Glutamatergic neuron (in vitro differentiated cells): ENCODE data around the gene HERC4. TPM values are rescaled to one million over a fixed set of nuclear protein-coding genes. Genes with fewer than 3 reads are reported as not detected.

ENCODE experiments used
- DNase-seq: peaks from one replicate; pipeline ENCODE4 v3.0.0; 2022
- H3K27ac Mint-ChIP-seq: one replicate; pipeline ENCODE4 v1.8.0; 2020; ENCODE audit warnings: mild to moderate bottlenecking, mixed read lengths, inconsistent platforms; ENCODE audit not compliant: unreplicated experiment
- H3K27me3 Mint-ChIP-seq: one replicate; pipeline ENCODE4 v1.8.0; 2020; ENCODE audit warnings: mild to moderate bottlenecking, moderate library complexity, mixed read lengths, inconsistent platforms; ENCODE audit not compliant: unreplicated experiment
- H3K36me3 Mint-ChIP-seq: one replicate; pipeline ENCODE4 v1.8.0; 2020; ENCODE audit warnings: mild to moderate bottlenecking, mixed read lengths, inconsistent platforms; ENCODE audit not compliant: unreplicated experiment
- H3K4me1 Mint-ChIP-seq: one replicate; pipeline ENCODE4 v1.8.0; 2020; ENCODE audit warnings: mild to moderate bottlenecking, low read depth, mixed read lengths, inconsistent platforms; ENCODE audit not compliant: unreplicated experiment
- H3K4me3 Mint-ChIP-seq: one replicate; pipeline ENCODE4 v1.8.0; 2020; ENCODE audit warnings: mild to moderate bottlenecking, mixed read lengths, inconsistent platforms; ENCODE audit not compliant: unreplicated experiment
- H3K9me3 Mint-ChIP-seq: one replicate; pipeline ENCODE4 v1.8.0; 2020; ENCODE audit warnings: mild to moderate bottlenecking, moderate library complexity, mixed read lengths, inconsistent platforms; ENCODE audit not compliant: unreplicated experiment
- total RNA-seq: library from RNA; stranded (reverse); fragmentation: NEBNext Ultra II Directional; extraction: Animal tissue kit (Norgen Biotek cat#: 25700); gene quantifications from one replicate; pipeline ENCODE4 v1.2.1, GENCODE V29; 2021; ENCODE audit not compliant: unreplicated experiment
- TF ChIP-seq, protein P1 (sequence below): fragments of 200-600 bp; sonication (generic); IDR thresholded peaks from one replicate; pipeline ENCODE4 v1.5.0; 2021; ENCODE audit not compliant: partially characterized antibody, unreplicated experiment

HERC4 gene
- total RNA-seq, 1 donor from 2014 or later = 39.5 TPM

DNA sequence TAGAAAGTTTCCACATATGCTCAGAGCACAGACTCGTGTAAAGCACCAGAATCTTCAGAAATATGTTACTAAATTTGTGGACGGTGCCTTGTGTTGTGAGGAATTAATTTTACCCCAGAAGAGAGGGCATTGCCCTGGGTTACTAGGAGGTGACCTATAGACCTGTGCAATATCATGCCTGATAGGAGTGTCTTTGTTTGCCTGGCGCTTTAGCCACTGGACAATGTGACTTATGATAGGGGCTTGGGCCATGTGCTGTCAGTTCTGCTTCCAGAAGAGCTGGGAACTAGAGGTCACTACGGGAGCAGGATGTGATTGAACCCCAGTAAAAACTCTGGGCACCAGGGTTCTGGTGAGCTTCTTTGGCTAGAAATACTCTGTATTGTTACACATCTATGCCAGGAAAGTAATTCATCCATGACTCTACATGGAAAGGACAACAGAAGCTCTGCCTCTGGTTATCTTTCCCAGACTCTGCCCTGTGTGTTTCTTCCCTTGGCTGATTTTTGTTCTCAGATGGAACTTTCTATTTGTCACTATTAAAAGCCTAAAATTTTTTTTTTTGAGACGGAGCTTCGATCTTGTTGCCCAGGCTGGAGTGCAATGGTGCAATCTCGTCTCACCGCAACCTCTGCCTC lies 115.1 kb downstream of the HERC4 start:
- no peak for DNase-seq
- Mint-ChIP-seq H3K9me3 (no peaks in the 10 kb centered on the region), H3K4me1 (no peaks in the 10 kb centered on the region), H3K36me3 (no peaks in the 10 kb centered on the region), H3K4me3 (no peak overlapping the region), H3K27me3 (no peaks in the 10 kb centered on the region), H3K27ac (no peak overlapping the region)
- TF ChIP-seq, protein P1, sequence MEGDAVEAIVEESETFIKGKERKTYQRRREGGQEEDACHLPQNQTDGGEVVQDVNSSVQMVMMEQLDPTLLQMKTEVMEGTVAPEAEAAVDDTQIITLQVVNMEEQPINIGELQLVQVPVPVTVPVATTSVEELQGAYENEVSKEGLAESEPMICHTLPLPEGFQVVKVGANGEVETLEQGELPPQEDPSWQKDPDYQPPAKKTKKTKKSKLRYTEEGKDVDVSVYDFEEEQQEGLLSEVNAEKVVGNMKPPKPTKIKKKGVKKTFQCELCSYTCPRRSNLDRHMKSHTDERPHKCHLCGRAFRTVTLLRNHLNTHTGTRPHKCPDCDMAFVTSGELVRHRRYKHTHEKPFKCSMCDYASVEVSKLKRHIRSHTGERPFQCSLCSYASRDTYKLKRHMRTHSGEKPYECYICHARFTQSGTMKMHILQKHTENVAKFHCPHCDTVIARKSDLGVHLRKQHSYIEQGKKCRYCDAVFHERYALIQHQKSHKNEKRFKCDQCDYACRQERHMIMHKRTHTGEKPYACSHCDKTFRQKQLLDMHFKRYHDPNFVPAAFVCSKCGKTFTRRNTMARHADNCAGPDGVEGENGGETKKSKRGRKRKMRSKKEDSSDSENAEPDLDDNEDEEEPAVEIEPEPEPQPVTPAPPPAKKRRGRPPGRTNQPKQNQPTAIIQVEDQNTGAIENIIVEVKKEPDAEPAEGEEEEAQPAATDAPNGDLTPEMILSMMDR = no peak

DNA sequence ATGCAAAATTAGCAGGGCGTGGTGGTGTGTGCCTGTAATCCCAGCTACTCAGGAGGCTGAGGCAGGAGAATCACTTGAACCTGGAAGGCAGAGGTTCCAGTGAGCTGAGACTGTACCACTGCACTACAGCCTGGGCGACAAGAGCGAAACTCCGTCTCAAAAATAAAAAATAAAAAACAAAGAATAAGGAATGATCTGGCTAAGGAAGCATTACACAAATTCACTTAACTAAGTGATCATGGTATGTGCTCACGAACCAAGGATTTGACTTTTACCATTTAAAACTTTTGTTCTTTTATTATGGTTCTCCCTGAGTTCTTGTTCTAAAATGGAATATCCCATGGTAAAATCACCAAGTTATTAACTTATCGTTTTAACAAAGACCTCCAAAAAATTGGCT lies 119.5 kb downstream of the HERC4 start:
- Mint-ChIP-seq H3K4me3 (no peak overlapping the region), H3K9me3 (no peaks in the 10 kb centered on the region), H3K27me3 (no peaks in the 10 kb centered on the region), H3K36me3 (no peaks in the 10 kb centered on the region), H3K27ac (no peak overlapping the region), H3K4me1 (no peaks in the 10 kb centered on the region)
- no peak for DNase-seq
- TF ChIP-seq, protein P1 = no peak

DNA sequence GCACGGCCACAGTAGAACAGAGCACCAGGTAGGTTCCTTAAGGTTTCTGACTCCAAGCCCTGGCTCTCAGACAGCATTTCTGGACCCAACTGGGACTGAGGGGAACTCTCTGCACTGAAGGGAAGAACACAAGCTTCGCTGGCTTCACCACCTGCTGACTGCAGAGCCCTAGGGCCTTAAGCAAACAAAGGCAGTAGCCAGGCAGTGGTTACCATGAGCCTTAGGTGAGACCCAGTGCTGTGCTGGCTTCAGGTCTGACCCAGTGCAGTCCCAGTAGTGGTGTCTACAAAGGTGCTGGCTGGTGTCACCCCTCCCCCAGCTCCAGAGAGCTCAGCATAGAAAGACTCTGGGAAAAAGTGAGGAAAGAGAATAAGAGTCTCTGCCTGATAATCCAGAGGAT lies 131.2 kb downstream of the HERC4 start:
- DNase-seq = no peak
- no peak overlapping the region for H3K4me3 Mint-ChIP-seq
- H3K36me3 Mint-ChIP-seq = peaks cover 11% of the 10 kb centered on the region
- TF ChIP-seq, protein P1 = no peak
- no peak overlapping the region for H3K27ac Mint-ChIP-seq
- peaks cover 3% of the 10 kb centered on the region for H3K27me3 Mint-ChIP-seq
- no peaks in the 10 kb centered on the region for H3K4me1 Mint-ChIP-seq
- no peaks in the 10 kb centered on the region for H3K9me3 Mint-ChIP-seq

DNA sequence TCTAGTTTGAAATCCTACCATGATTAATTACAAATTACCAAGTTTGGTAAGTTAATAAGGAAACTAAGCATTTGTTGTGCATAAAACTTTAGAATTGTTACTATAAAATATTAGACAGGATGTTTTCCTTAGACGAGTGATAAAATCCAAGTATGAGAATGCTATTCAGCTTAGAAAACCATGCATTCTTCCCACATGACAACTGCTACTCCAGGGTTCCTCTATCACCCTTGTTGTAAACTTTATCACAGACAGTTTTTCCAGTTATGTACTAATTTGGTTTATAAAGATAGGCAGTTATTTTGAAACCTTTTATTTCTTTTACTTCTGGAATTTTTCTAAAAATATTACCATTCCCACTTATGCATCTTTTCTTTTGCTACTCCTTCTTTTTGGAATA lies 138.7 kb downstream of the HERC4 start:
- Mint-ChIP-seq H3K9me3 (no peaks in the 10 kb centered on the region), H3K4me3 (no peak overlapping the region), H3K27me3 (no peaks in the 10 kb centered on the region), H3K4me1 (no peaks in the 10 kb centered on the region), H3K36me3 (no peaks in the 10 kb centered on the region), H3K27ac (no peak overlapping the region)
- TF ChIP-seq, protein P1 = no peak
- DNase-seq = no peak

DNA sequence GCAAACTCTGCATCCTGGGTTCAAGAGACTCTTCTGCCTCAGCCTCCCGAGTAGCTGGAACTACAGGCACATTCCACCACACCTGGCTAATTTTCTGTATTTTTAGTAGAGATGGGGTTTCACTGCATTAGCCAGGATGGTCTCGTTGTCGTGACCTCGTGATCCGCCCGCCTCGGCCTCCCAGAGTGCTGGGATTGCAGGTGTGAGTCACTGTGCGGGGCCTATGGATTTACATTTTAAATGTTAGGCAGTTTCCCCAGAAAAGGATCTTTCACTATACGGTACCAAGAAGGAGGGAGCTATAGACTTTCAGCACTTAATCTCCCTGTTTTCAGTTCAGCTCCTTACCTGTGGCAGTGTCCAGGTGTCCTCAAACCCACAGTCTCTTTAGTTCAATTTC lies 139.9 kb downstream of the HERC4 start:
- Mint-ChIP-seq H3K27me3 (no peaks in the 10 kb centered on the region), H3K4me3 (no peak overlapping the region), H3K27ac (no peak overlapping the region), H3K36me3 (no peaks in the 10 kb centered on the region), H3K9me3 (no peaks in the 10 kb centered on the region), H3K4me1 (no peaks in the 10 kb centered on the region)
- TF ChIP-seq, protein P1 = no peak
- DNase-seq = no peak
